HG03469 (cell line): ENCODE results near the gene TMEM120A.

Experiments
- ATAC-seq: cut with Tn5 transposase; IDR thresholded peaks from one replicate; pipeline ENCODE4 v1.9.1; 2021; ENCODE audit warnings: mild to moderate bottlenecking, moderate library complexity, moderate number of reproducible peaks; ENCODE audit not compliant: unreplicated experiment

Gene TMEM120A

GRCh38 chr7:75981453-75982305 lies 12.7 kb downstream of the TMEM120A start:
- ATAC-seq: no peak

- no peak for ATAC-seq
Measured at GRCh38 chr7:75981203-75981452, 13.3 kb downstream of the TMEM120A start.

GRCh38 chr7:75980430-75981202 lies 13.8 kb downstream of the TMEM120A start:
- ATAC-seq: no peak

GRCh38 chr7:75979759-75980429 lies 14.5 kb downstream of the TMEM120A start:
- ATAC-seq: no peak

- no peak for ATAC-seq
Measured at GRCh38 chr7:75977743-75978142, 16.7 kb downstream of the TMEM120A start.

GRCh38 chr7:75971961-75972763 lies 22.2 kb downstream of the TMEM120A start:
- ATAC-seq: no peak

- ATAC-seq: no peak
Measured at GRCh38 chr7:75971309-75971960, 23.0 kb downstream of the TMEM120A start.

GRCh38 chr7:75969704-75970498 lies 24.5 kb downstream of the TMEM120A start:
- no peak for ATAC-seq

- ATAC-seq: no peak
Measured at GRCh38 chr7:75969182-75969581, 25.2 kb downstream of the TMEM120A start.

- ATAC-seq: no peak
Measured at GRCh38 chr7:75968561-75969001, 25.8 kb downstream of the TMEM120A start.

- ATAC-seq: no peak
Measured at GRCh38 chr7:75968012-75968411, 26.4 kb downstream of the TMEM120A start.

- ATAC-seq: no peak
Measured at GRCh38 chr7:75967487-75967997, 26.9 kb downstream of the TMEM120A start.

- ATAC-seq: no peak
Measured at GRCh38 chr7:75967055-75967454, 27.3 kb downstream of the TMEM120A start.

- no peak for ATAC-seq
Measured at GRCh38 chr7:75966190-75966961, 28.0 kb downstream of the TMEM120A start.

GRCh38 chr7:75965617-75966016 lies 28.8 kb downstream of the TMEM120A start:
- ATAC-seq: no peak

GRCh38 chr7:75963381-75963995 lies 30.9 kb downstream of the TMEM120A start:
- no peak for ATAC-seq

GRCh38 chr7:75962607-75963380 lies 31.6 kb downstream of the TMEM120A start:
- ATAC-seq: no peak
